Stomach (tissue), 4 donors: ENCODE results near the gene IL17RE.
"Not testable (repeated sequence)": the region's sequence is repeated elsewhere in the genome, so short reads cannot be mapped to it uniquely, and the experiment has no call there.

ENCODE experiments used
- EP300 ChIP-seq: sonication (generic); formaldehyde crosslinking; IDR thresholded peaks from one replicate; pipeline ENCODE4 v1.6.1; 2017; ENCODE audit warnings: antibody characterized with exemption
- POLR2A ChIP-seq, 4 donors: fragments of 450-650 bp; IDR thresholded peaks; one replicate each; pipeline ENCODE4 v1.6.1; 2016; ENCODE audit warnings: antibody characterized with exemption in 4 of 4, control low read depth in 2 of 4, mild to moderate bottlenecking in 1 of 4, moderate library complexity in 1 of 4
- POLR2AphosphoS5 ChIP-seq, 3 donors: sonication (generic); formaldehyde crosslinking; IDR thresholded peaks; one replicate each; pipeline ENCODE4 v1.6.1; 2016; ENCODE audit warnings: antibody characterized with exemption in 3 of 3

GRCh38 chr3:9900965-9901415, 1.7 kb upstream of the IL17RE start:
- not testable (repeated sequence) for TF ChIP-seq POLR2AphosphoS5 (IDR thresholded peaks at IDR 0.05); POLR2A (IDR thresholded peaks at IDR 0.05); EP300
